Fibroblast of villous mesenchyme (primary cell): ENCODE measurements around the gene CLASRP. TPM values are rescaled to one million over a fixed set of nuclear protein-coding genes. Genes with fewer than 3 reads are reported as not detected.

Experiments
- DNase-seq: peaks from one replicate; pipeline ENCODE4 v3.0.0-alpha.2; 2010; ENCODE audit warnings: low read depth
- H3K4me3 ChIP-seq: 2 replicates; pipeline ENCODE4 v1.5.1; 2011; ENCODE audit warnings: low read depth, mild to moderate bottlenecking, low read length
- CTCF ChIP-seq: IDR thresholded peaks from 2 replicates; pipeline ENCODE4 v1.5.1; 2012; ENCODE audit warnings: low read depth, mild to moderate bottlenecking, low read length; ENCODE audit not compliant: insufficient read depth
- total RNA-seq: library from RNA; depleted of rRNA; stranded (reverse); fragments of >200 nt; gene quantifications from 2 replicates; pipeline ENCODE4 v1.2.3, GENCODE V29; 2012

CLASRP gene
- total RNA-seq, 1 donor: 16.4 TPM

- H3K4me3 ChIP-seq: no peak overlapping the region
- no peak for TF ChIP-seq CTCF
- DNase-seq: no peak
Observed at GRCh38 chr19:45082170-45082569, 43.3 kb downstream of the CLASRP start.

GRCh38 chr19:45086480-45086879 lies 47.6 kb downstream of the CLASRP start:
- H3K4me3 ChIP-seq: no peak overlapping the region
- DNase-seq: no peak
- TF ChIP-seq CTCF: no peak

- TF ChIP-seq CTCF: no peak
- no peak for DNase-seq
Observed at GRCh38 chr19:45087531-45087930, 48.7 kb downstream of the CLASRP start.

GRCh38 chr19:45090034-45090433 lies 51.2 kb downstream of the CLASRP start:
- no peak for DNase-seq
- no peak overlapping the region for H3K4me3 ChIP-seq
- TF ChIP-seq CTCF: no peak

More at GRCh38 chr19:45087531-45087930, 48.7 kb downstream of the CLASRP start:
- no peak overlapping the region for H3K4me3 ChIP-seq

GRCh38 chr19:45090606-45091005 lies 51.8 kb downstream of the CLASRP start:
- H3K4me3 ChIP-seq: peak overlapping the region; percentile 93
- DNase-seq: no peak
- no peak for TF ChIP-seq CTCF

GRCh38 chr19:45091031-45091923 lies 52.4 kb downstream of the CLASRP start:
- peak; percentile 99 for DNase-seq
- H3K4me3 ChIP-seq: peak overlapping the region; percentile 93

More at GRCh38 chr19:45091031-45091923, 52.4 kb downstream of the CLASRP start:
- TF ChIP-seq CTCF: no peak
